HEK293T (cell line): ENCODE data around the gene VPS4B.

ENCODE experiments used
- CTCF ChIA-PET: fragments of 350-600 bp; formaldehyde crosslinking; extraction: SDS; loops from one replicate; lab custom pipeline; 2021; ENCODE audit warnings: antibody characterized with exemption, inconsistent platforms; lab: Yijun Ruan, JAX
- POLR2A ChIA-PET: fragments of 350-600 bp; formaldehyde crosslinking; extraction: SDS; loops from one replicate; lab custom pipeline; 2020; ENCODE audit warnings: antibody characterized with exemption, inconsistent platforms; lab: Yijun Ruan, JAX
- DNase-seq: peaks from one replicate; pipeline ENCODE4 v3.0.0; 2012; ENCODE audit warnings: mixed read lengths; ENCODE audit errors: extremely low spot score
- ARNT ChIP-seq: fragments of 450-650 bp; IDR thresholded peaks from 2 replicates; pipeline ENCODE4 v1.6.1; 2017; ENCODE audit warnings: mild to moderate bottlenecking
- BHLHE40 ChIP-seq: fragments of 450-650 bp; IDR thresholded peaks from 2 replicates; pipeline ENCODE4 v1.6.1; 2016; ENCODE audit warnings: mild to moderate bottlenecking, moderate library complexity, borderline replicate concordance
- CTBP1 ChIP-seq: fragments of 450-650 bp; IDR thresholded peaks from 2 replicates; pipeline ENCODE4 v1.6.1; 2016; ENCODE audit warnings: borderline replicate concordance
- ELF4 ChIP-seq: fragments of 450-650 bp; IDR thresholded peaks from 2 replicates; pipeline ENCODE4 v1.6.1; 2017; ENCODE audit warnings: antibody characterized with exemption
- FOXA1 ChIP-seq: fragments of 450-650 bp; IDR thresholded peaks from 2 replicates; pipeline ENCODE4 v1.6.1; 2016; ENCODE audit warnings: mild to moderate bottlenecking
- FOXK2 ChIP-seq: fragments of 450-650 bp; IDR thresholded peaks from 2 replicates; pipeline ENCODE4 v1.6.1; 2016; ENCODE audit warnings: mild to moderate bottlenecking
- FOXM1 ChIP-seq: fragments of 450-650 bp; IDR thresholded peaks from 2 replicates; pipeline ENCODE4 v1.6.1; 2017; ENCODE audit warnings: mild to moderate bottlenecking, borderline replicate concordance
- HDGF ChIP-seq: fragments of 450-650 bp; IDR thresholded peaks from 2 replicates; pipeline ENCODE4 v1.6.1; 2017; ENCODE audit warnings: antibody characterized with exemption, borderline replicate concordance
- L3MBTL2 ChIP-seq: fragments of 450-650 bp; conservative IDR thresholded peaks from 2 replicates; pipeline ENCODE4 v1.6.1; 2016; ENCODE audit warnings: mild to moderate bottlenecking
- LEF1 ChIP-seq: fragments of 450-650 bp; IDR thresholded peaks from 2 replicates; pipeline ENCODE4 v1.6.1; 2017; ENCODE audit warnings: mild to moderate bottlenecking, borderline replicate concordance
- NFRKB ChIP-seq: fragments of 450-650 bp; IDR thresholded peaks from 2 replicates; pipeline ENCODE4 v1.6.1; 2016; ENCODE audit warnings: mild to moderate bottlenecking, moderate library complexity
- PKNOX1 ChIP-seq: fragments of 450-650 bp; IDR thresholded peaks from 2 replicates; pipeline ENCODE4 v1.6.1; 2016
- SP1 ChIP-seq: fragments of 450-650 bp; IDR thresholded peaks from 2 replicates; pipeline ENCODE4 v1.6.1; 2017
- SUZ12 ChIP-seq: fragments of 450-650 bp; IDR thresholded peaks from 2 replicates; pipeline ENCODE4 v1.6.1; 2016; ENCODE audit warnings: mild to moderate bottlenecking
- TARDBP ChIP-seq: fragments of 450-650 bp; IDR thresholded peaks from 2 replicates; pipeline ENCODE4 v1.6.1; 2016
- ZNF384 ChIP-seq: fragments of 450-650 bp; IDR thresholded peaks from 2 replicates; pipeline ENCODE4 v1.6.1; 2016

VPS4B gene

GRCh38 chr18:63407734-63408133 lies 14.5 kb downstream of the VPS4B start:
- no peak for DNase-seq
- ChIA-PET CTCF (no interaction called here), POLR2A (no interaction called here)
- TF ChIP-seq NFRKB: no peak
- TF ChIP-seq LEF1: no peak
- TF ChIP-seq PKNOX1: no peak

GRCh38 chr18:63405986-63406385 lies 16.3 kb downstream of the VPS4B start:
- CTCF ChIA-PET: no interaction called here
- no peak for DNase-seq
- TF ChIP-seq CTBP1: no peak
- no peak for TF ChIP-seq ELF4
- no peak for TF ChIP-seq ARNT
- no peak for TF ChIP-seq FOXA1
- no peak for TF ChIP-seq LEF1
- TF ChIP-seq FOXM1: no peak
- POLR2A ChIA-PET: no interaction called here

GRCh38 chr18:63402246-63403162 lies 19.8 kb downstream of the VPS4B start:
- TF ChIP-seq L3MBTL2 (no peak), SUZ12 (no peak)
- CTCF ChIA-PET: no interaction called here
- POLR2A ChIA-PET: no interaction called here
- no peak for DNase-seq

GRCh38 chr18:63399300-63399699 lies 23.0 kb downstream of the VPS4B start:
- DNase-seq: no peak
- TF ChIP-seq ELF4 (no peak), FOXA1 (no peak), ZNF384 (no peak), LEF1 (no peak), SP1 (no peak), L3MBTL2 (no peak), HDGF (no peak), BHLHE40 (no peak), SUZ12 (no peak), TARDBP (no peak), ARNT (no peak)
- ChIA-PET POLR2A (no interaction called here), CTCF (no interaction called here)

- TF ChIP-seq ARNT: no peak
- no peak for TF ChIP-seq SUZ12
- no peak for TF ChIP-seq BHLHE40
- TF ChIP-seq FOXK2: no peak
- no peak for TF ChIP-seq FOXM1
- no peak for TF ChIP-seq PKNOX1
- TF ChIP-seq FOXA1: no peak
- no peak for TF ChIP-seq SP1
- no peak for TF ChIP-seq TARDBP
- TF ChIP-seq L3MBTL2: no peak
- no peak for TF ChIP-seq HDGF
- TF ChIP-seq ZNF384: no peak
- no peak for TF ChIP-seq LEF1
- no peak for TF ChIP-seq ELF4
- TF ChIP-seq CTBP1: no peak
- TF ChIP-seq NFRKB: no peak
- CTCF ChIA-PET: no interaction called here
- DNase-seq: no peak
- POLR2A ChIA-PET: no interaction called here
Measured at GRCh38 chr18:63397349-63397748, 24.9 kb downstream of the VPS4B start.

GRCh38 chr18:63395503-63395902 lies 26.8 kb downstream of the VPS4B start:
- no peak for DNase-seq
- TF ChIP-seq ELF4 (no peak), ARNT (no peak), SP1 (no peak), FOXA1 (no peak), ZNF384 (no peak), NFRKB (no peak), FOXM1 (no peak), CTBP1 (no peak), FOXK2 (no peak), SUZ12 (no peak), L3MBTL2 (no peak), BHLHE40 (no peak), PKNOX1 (no peak), LEF1 (no peak), HDGF (no peak), TARDBP (no peak)
- POLR2A ChIA-PET: interaction anchor here (1.3 kb wide), 1 partner anchor 28 kb away, joined by 4 read pairs; no protein-coding TSS in a partner anchor
- CTCF ChIA-PET: no interaction called here
